ENCODE data around the gene PTCHD4. TPM values are rescaled to one million over a fixed set of nuclear protein-coding genes. Genes with fewer than 3 reads are reported as not detected.

PTCHD4 gene
- total RNA-seq, 3 donors from 2014 or later (not counting 1 experiment from before 2014, with no cell fraction given): not detected

- Histone ChIP-seq H3K4me1 (ENCODE audit: control insufficient read depth, insufficient read depth, low read length) (no peaks in the 10 kb centered on the region), H3K27ac (ENCODE audit: low read length) (no peak overlapping the region), H3K9me3 (ENCODE audit: control insufficient read depth, insufficient read depth, low read length) (peaks cover 4% of the 10 kb centered on the region), H3K27me3 (ENCODE audit: control insufficient read depth, insufficient read depth, low read length) (no peaks in the 10 kb centered on the region), H3K4me3 (ENCODE audit: low read length) (no peak overlapping the region), H3K36me3 (ENCODE audit: control insufficient read depth, insufficient read depth, low read length) (no peaks in the 10 kb centered on the region)
- H3K4me1 Mint-ChIP-seq: no peaks in the 10 kb centered on the region
- ATAC-seq (no peak), DNase-seq (no peak)
- no peaks in the 10 kb centered on the region for H3K36me3 Mint-ChIP-seq
- no peak for TF ChIP-seq CTCF (IDR thresholded peaks at IDR 0.05)
- no peaks in the 10 kb centered on the region for H3K27me3 Mint-ChIP-seq (ENCODE audit: low read depth in 2 of 2)
- H3K27ac Mint-ChIP-seq: no peak overlapping the region
- intact Hi-C loops (cut with micrococcal nuclease): no loop called here
- no peak overlapping the region for H3K4me3 Mint-ChIP-seq
- H3K9me3 Mint-ChIP-seq: peaks cover 2 to 5% of the 10 kb centered on the region in 2 donors
- WGBS (ENCODE audit: insufficient coverage): 80% methylated on average over 3 of the region's 3 CpGs
Observed at GRCh38 chr6:48116699-48117645, 6.0 kb upstream of the PTCHD4 start.

GRCh38 chr6:48113130-48113529, 2.1 kb upstream of the PTCHD4 start:
- H3K36me3 Mint-ChIP-seq: no peaks in the 10 kb centered on the region
- DNase-seq (no peak), ATAC-seq (no peak)
- peaks cover 2% of the 10 kb centered on the region in 2 donors for H3K9me3 Mint-ChIP-seq
- no peaks in the 10 kb centered on the region for H3K27me3 Mint-ChIP-seq (ENCODE audit: low read depth in 2 of 2)
- no peaks in the 10 kb centered on the region for H3K4me1 ChIP-seq (ENCODE audit: control insufficient read depth, insufficient read depth, low read length)
- no peaks in the 10 kb centered on the region for H3K36me3 ChIP-seq (ENCODE audit: control insufficient read depth, insufficient read depth, low read length)
- no peaks in the 10 kb centered on the region for H3K4me1 Mint-ChIP-seq
- no peak overlapping the region for H3K4me3 ChIP-seq (ENCODE audit: low read length)
- no peak for TF ChIP-seq CTCF (IDR thresholded peaks at IDR 0.05)
- H3K27me3 ChIP-seq (ENCODE audit: control insufficient read depth, insufficient read depth, low read length): no peaks in the 10 kb centered on the region
- H3K27ac ChIP-seq (ENCODE audit: low read length): no peak overlapping the region
- intact Hi-C loops (cut with micrococcal nuclease): no loop called here
- peaks cover 4% of the 10 kb centered on the region for H3K9me3 ChIP-seq (ENCODE audit: control insufficient read depth, insufficient read depth, low read length)
- H3K27ac Mint-ChIP-seq: no peak overlapping the region
- WGBS (ENCODE audit: insufficient coverage): 91% methylated on average over 2 of the region's 2 CpGs
- no peak overlapping the region for H3K4me3 Mint-ChIP-seq

GRCh38 chr6:48111575-48111974, 578 bp upstream of the PTCHD4 start:
- no peaks in the 10 kb centered on the region for H3K9me3 ChIP-seq (ENCODE audit: control insufficient read depth, insufficient read depth, low read length)
- H3K27ac ChIP-seq (ENCODE audit: low read length): no peak overlapping the region
- no peak overlapping the region for H3K4me3 ChIP-seq (ENCODE audit: low read length)
- DNase-seq (no peak), ATAC-seq (no peak)
- peaks cover 2% of the 10 kb centered on the region in 2 donors for H3K9me3 Mint-ChIP-seq
- no peak overlapping the region for H3K27ac Mint-ChIP-seq
- 68% methylated on average over 1 of the region's 1 CpG for WGBS (ENCODE audit: insufficient coverage)
- TF ChIP-seq CTCF (IDR thresholded peaks at IDR 0.05): no peak
- H3K27me3 Mint-ChIP-seq (ENCODE audit: low read depth in 2 of 2): no peaks in the 10 kb centered on the region
- H3K4me1 ChIP-seq (ENCODE audit: control insufficient read depth, insufficient read depth, low read length): no peaks in the 10 kb centered on the region
- no peak overlapping the region for H3K4me3 Mint-ChIP-seq
- H3K36me3 Mint-ChIP-seq: no peaks in the 10 kb centered on the region
- no peaks in the 10 kb centered on the region for H3K27me3 ChIP-seq (ENCODE audit: control insufficient read depth, insufficient read depth, low read length)
- intact Hi-C loops (cut with micrococcal nuclease): no loop called here
- H3K36me3 ChIP-seq (ENCODE audit: control insufficient read depth, insufficient read depth, low read length): no peaks in the 10 kb centered on the region
- no peaks in the 10 kb centered on the region for H3K4me1 Mint-ChIP-seq
